Measurements from ENCODE around the gene MAGI2. TPM values are rescaled to one million over a fixed set of nuclear protein-coding genes. Genes with fewer than 3 reads are reported as not detected.
A peak's percentile ranks its signal among the peaks of the same experiment; 100 is the strongest.

Gene MAGI2
- total RNA-seq, 2 experiments from 2014 or later, result 0.17 TPM

- ChIA-PET POLR2A (no interaction called here), CTCF (no interaction called here)
- no peak overlapping the region for H3K4me3 Mint-ChIP-seq
- peaks cover 17% of the 10 kb centered on the region for H3K27me3 Mint-ChIP-seq
- H3K9me3 Mint-ChIP-seq, result no peaks in the 10 kb centered on the region
- no peak for DNase-seq
- intact Hi-C loops (cut with micrococcal nuclease), result no loop called here
- H3K36me3 Mint-ChIP-seq, result no peaks in the 10 kb centered on the region
- H3K4me1 Mint-ChIP-seq (ENCODE audit: low read depth), result no peaks in the 10 kb centered on the region
- H3K27ac Mint-ChIP-seq, result no peak overlapping the region
Measured at GRCh38 chr7:78062214-78062613, 1391.3 kb downstream of the MAGI2 start.

DNA sequence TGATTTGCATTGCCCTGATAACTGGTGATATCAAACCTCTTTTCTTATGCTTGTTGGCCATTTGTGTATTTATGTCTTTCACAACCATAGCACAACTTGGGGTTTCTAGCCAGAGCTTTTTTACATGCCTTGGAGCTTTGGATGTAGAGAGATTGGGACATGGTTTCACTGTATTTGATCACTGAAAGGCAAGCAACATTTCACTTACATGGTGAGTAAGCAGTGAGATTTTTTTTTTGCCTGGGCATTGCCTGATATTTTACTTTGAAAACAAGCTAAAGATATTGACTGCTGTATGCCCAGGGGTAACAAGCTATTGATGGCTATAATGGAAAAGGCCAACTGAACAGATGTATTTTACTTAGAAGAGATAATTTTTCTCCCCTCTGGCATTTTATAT, 1395.9 kb downstream of the MAGI2 start:
- Mint-ChIP-seq H3K27ac (no peak overlapping the region), H3K36me3 (no peaks in the 10 kb centered on the region), H3K4me1 (ENCODE audit: low read depth) (no peaks in the 10 kb centered on the region), H3K27me3 (peaks cover 23% of the 10 kb centered on the region), H3K4me3 (no peak overlapping the region), H3K9me3 (no peaks in the 10 kb centered on the region)
- intact Hi-C loops (cut with micrococcal nuclease), result no loop called here
- no peak for DNase-seq
- ChIA-PET POLR2A (no interaction called here), CTCF (interaction anchor here (0.6 kb wide), 1 partner anchor 503 kb away, joined by 3 read pairs; no protein-coding TSS in a partner anchor)

DNA sequence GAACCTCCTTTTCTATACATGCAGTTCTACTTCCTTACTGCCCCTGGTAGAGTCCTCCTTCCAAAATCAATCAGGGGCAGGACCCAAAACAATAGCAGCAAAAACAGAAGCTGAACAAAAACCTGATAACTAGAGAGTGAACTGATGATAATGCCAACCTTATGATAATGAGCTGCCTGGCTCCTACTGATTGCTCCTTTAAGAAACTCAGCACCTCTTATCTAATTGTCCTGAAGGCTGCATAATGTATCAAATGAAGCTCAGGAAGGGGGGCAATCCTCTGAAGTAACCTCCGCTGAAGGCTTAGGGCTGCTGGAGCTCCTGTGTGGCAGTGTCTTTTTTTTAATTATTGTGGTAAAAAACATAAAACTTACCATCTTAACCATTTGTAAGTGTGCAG, 1397.9 kb downstream of the MAGI2 start:
- peaks cover 22% of the 10 kb centered on the region for H3K27me3 Mint-ChIP-seq
- intact Hi-C loops (cut with micrococcal nuclease), result no loop called here
- H3K4me3 Mint-ChIP-seq, result no peak overlapping the region
- no peak for DNase-seq
- H3K4me1 Mint-ChIP-seq (ENCODE audit: low read depth), result no peaks in the 10 kb centered on the region
- H3K36me3 Mint-ChIP-seq, result no peaks in the 10 kb centered on the region
- CTCF ChIA-PET, result no interaction called here
- no peak overlapping the region for H3K27ac Mint-ChIP-seq
- POLR2A ChIA-PET, result no interaction called here
- no peaks in the 10 kb centered on the region for H3K9me3 Mint-ChIP-seq

DNA sequence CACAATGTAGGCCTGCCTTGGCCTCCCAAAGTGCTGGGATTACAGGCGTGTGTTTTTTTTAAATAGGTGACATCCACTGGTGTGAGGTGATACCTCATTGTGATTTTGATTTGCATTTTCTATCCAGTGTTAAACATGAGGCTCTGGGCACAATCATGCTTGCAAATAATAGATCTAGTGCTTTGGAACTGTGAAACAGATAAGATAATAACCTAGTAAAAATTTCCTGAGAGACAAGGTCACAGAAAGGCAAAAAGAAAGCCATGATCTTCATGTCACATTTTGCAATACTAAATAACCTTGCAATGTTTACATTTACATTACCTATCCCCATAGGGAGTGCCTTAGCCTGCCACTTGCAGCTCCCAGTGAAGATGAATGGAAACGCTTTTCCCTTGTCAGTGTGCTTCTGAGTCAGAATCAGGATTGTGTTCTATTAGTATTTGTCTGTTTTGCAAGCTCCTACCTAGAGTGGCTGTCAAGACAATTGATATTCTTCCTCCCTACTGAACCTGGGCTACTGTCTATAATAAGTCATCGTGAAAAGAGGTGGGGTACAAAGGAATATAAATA, 1398.4 kb downstream of the MAGI2 start:
- ChIA-PET CTCF (no interaction called here), POLR2A (no interaction called here)
- intact Hi-C loops (cut with micrococcal nuclease), result no loop called here
- DNase-seq, result no peak
- Mint-ChIP-seq H3K36me3 (no peaks in the 10 kb centered on the region), H3K27ac (no peak overlapping the region), H3K4me3 (no peak overlapping the region), H3K9me3 (no peaks in the 10 kb centered on the region), H3K4me1 (ENCODE audit: low read depth) (no peaks in the 10 kb centered on the region), H3K27me3 (peaks cover 20% of the 10 kb centered on the region)

DNA sequence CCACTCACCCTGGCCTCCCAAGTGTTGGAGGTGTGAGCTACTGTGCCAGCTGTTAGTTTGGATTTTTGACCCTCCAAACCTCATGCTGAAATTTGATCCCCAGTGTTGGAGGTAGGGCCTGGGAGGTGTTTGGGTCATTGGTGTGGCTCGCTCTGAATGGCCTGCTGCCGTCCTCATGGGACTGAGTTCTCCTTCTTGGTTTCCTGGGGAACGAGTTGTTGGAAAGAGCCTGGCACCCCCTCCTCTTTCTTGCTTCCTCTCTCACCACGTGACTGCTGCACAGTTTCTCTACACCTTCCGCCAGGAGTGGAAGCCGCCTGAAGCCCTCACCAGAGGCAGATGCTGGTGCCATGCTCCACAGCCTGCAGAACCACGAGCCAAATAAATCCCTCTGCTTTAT, 1401.4 kb downstream of the MAGI2 start:
- intact Hi-C loops (cut with micrococcal nuclease), result no loop called here
- DNase-seq, result no peak
- H3K4me1 Mint-ChIP-seq (ENCODE audit: low read depth), result no peaks in the 10 kb centered on the region
- no peaks in the 10 kb centered on the region for H3K36me3 Mint-ChIP-seq
- no peaks in the 10 kb centered on the region for H3K9me3 Mint-ChIP-seq
- no peak overlapping the region for H3K4me3 Mint-ChIP-seq
- CTCF ChIA-PET, result interaction anchor here (1.1 kb wide), 1 partner anchor 12 kb away, joined by 4 read pairs; no protein-coding TSS in a partner anchor
- peaks cover 7% of the 10 kb centered on the region for H3K27me3 Mint-ChIP-seq
- H3K27ac Mint-ChIP-seq, result no peak overlapping the region
- POLR2A ChIA-PET, result no interaction called here

DNA sequence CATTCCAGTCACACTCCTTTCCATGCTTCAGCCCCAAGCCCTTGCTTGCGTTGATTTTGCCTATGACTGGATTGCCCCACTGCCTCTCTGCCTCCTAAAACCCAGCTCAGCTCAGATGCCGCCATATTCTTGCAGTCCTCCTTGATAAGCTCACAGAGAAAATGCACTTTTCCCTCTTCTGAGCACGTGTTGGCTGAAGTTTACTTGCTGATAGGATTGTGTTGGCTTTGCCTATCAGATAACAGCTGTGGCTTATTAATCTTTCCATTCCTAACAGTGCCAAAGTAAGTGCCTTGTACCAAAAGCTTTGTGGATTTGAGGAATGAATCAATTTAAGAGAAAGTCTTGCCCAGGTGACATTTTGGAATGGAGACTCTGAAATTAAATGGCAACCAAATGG, 1405.7 kb downstream of the MAGI2 start:
- intact Hi-C loops (cut with micrococcal nuclease), result no loop called here
- no peaks in the 10 kb centered on the region for H3K36me3 Mint-ChIP-seq
- H3K27me3 Mint-ChIP-seq, result peaks cover 2% of the 10 kb centered on the region
- no peak for DNase-seq
- H3K9me3 Mint-ChIP-seq, result no peaks in the 10 kb centered on the region
- H3K4me1 Mint-ChIP-seq (ENCODE audit: low read depth), result no peaks in the 10 kb centered on the region
- ChIA-PET POLR2A (no interaction called here), CTCF (no interaction called here)
- H3K27ac Mint-ChIP-seq, result no peak overlapping the region
- H3K4me3 Mint-ChIP-seq, result no peak overlapping the region

- intact Hi-C loops (cut with micrococcal nuclease), result no loop called here
- Mint-ChIP-seq H3K9me3 (no peaks in the 10 kb centered on the region), H3K36me3 (no peaks in the 10 kb centered on the region), H3K4me3 (no peak overlapping the region), H3K27me3 (peaks cover 14% of the 10 kb centered on the region), H3K27ac (no peak overlapping the region), H3K4me1 (ENCODE audit: low read depth) (peaks cover 4% of the 10 kb centered on the region)
- POLR2A ChIA-PET, result no interaction called here
- CTCF ChIA-PET, result interaction anchor here (0.7 to 4.5 kb wide), 3 partner anchors 22 to 103 kb away, joined by 3 to 66 read pairs (median 5); no protein-coding TSS in a partner anchor
- DNase-seq, result no peak
Measured at GRCh38 chr7:78043159-78043558, 1410.3 kb downstream of the MAGI2 start.

GRCh38 chr7:78041423-78041822, 1412.0 kb downstream of the MAGI2 start:
- CTCF ChIA-PET, result interaction anchor here (0.8 to 4.5 kb wide), 9 partner anchors 8 to 392 kb away, joined by 3 to 66 read pairs (median 5); no protein-coding TSS in a partner anchor
- POLR2A ChIA-PET, result no interaction called here
- intact Hi-C loops (cut with micrococcal nuclease), result loop anchor here (2.0 kb wide), 2 partner anchors 383 to 391 kb away; no protein-coding TSS in a partner anchor
- peaks cover 4% of the 10 kb centered on the region for H3K4me1 Mint-ChIP-seq (ENCODE audit: low read depth)
- H3K36me3 Mint-ChIP-seq, result no peaks in the 10 kb centered on the region
- no peaks in the 10 kb centered on the region for H3K9me3 Mint-ChIP-seq
- H3K4me3 Mint-ChIP-seq, result no peak overlapping the region
- H3K27ac Mint-ChIP-seq, result no peak overlapping the region
- no peak for DNase-seq
- H3K27me3 Mint-ChIP-seq, result peaks cover 14% of the 10 kb centered on the region

DNA sequence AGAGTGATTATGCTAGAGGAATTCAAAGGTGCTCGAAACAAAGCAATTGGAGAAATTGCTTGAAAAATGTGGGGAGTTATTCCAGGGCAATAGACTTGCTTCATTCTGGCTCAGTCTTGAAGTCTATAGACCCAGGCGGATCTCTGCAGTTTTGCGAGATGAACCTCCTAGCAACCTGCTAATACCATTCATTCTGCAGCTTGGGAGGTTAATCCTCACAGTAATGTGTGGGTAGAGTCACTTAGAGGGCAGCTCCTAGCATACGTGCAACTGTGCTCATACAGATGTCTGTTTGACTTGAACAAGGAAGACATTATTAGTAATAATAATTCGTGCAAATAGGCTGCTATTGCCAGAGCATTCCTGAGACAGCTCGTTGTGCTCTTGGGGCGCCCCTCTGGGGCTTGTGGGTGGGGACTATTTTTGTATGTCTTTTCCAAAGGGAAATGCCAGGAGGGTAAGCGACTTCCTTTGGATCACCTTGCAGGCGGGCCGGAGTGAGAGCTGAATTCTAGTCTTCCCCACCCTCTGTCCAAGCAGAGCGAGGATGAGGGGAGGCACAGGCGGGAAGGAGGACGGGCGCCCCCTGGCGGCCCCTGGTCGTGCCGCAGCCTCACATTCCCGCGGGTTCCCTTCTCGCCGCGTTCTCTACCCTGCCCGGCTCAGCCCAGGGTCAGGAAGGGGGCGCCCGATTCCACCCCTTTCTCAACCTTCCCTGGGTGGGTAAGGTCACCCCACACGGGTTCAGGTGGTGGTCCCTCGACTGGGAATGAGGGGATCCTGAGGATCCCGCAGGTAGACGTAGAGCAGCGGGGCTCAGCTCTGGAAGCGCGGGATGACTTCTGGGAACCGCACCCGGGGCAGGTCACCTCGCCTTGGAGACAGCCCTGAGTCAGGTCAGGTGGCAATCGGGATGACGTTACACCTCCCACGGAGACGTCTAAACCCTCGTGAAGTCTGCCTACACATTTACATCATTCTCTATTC, 1413.4 kb downstream of the MAGI2 start:
- Mint-ChIP-seq H3K27ac (no peak overlapping the region), H3K4me3 (no peak overlapping the region), H3K9me3 (no peaks in the 10 kb centered on the region), H3K4me1 (ENCODE audit: low read depth) (peaks cover 4% of the 10 kb centered on the region), H3K36me3 (no peaks in the 10 kb centered on the region), H3K27me3 (peaks cover 16% of the 10 kb centered on the region)
- POLR2A ChIA-PET, result no interaction called here
- CTCF ChIA-PET, result interaction anchor here (0.7 to 4.5 kb wide), 20 partner anchors 9 to 391 kb away, joined by 3 to 66 read pairs (median 6); no protein-coding TSS in a partner anchor
- peak; percentile 70 for DNase-seq
- intact Hi-C loops (cut with micrococcal nuclease), result loop anchor here (1.0 to 2.0 kb wide), 5 partner anchors 20 to 389 kb away; no protein-coding TSS in a partner anchor

GRCh38 chr7:78038465-78039080, 1414.9 kb downstream of the MAGI2 start:
- Mint-ChIP-seq H3K27me3 (peaks cover 17% of the 10 kb centered on the region), H3K4me1 (ENCODE audit: low read depth) (peaks cover 4% of the 10 kb centered on the region), H3K36me3 (no peaks in the 10 kb centered on the region), H3K4me3 (no peak overlapping the region), H3K9me3 (no peaks in the 10 kb centered on the region), H3K27ac (no peak overlapping the region)
- ChIA-PET POLR2A (no interaction called here), CTCF (interaction anchor here (1.1 to 3.2 kb wide), 3 partner anchors 13 to 21 kb away, joined by 9 to 19 read pairs (median 11); no protein-coding TSS in a partner anchor)
- intact Hi-C loops (cut with micrococcal nuclease), result no loop called here
- no peak for DNase-seq

DNA sequence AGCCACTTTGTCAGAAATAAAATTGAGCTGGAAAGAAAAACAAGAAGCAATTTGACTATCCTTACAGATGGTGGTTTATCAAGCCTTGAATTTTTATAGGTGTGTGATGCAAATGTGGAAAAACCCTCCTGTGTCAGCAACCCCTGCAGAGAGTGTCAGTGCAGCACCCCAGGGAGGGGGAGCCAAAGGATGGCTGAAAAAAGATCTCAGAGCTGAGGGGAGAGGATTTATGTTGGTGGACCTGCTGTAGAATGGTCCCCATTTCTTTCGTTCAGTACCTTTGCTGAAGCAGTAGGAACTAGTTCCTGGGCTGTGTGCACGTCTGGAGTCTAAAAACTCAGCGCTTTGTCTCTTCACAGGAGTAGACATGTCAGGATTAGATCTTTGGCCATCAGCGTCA, 1415.9 kb downstream of the MAGI2 start:
- CTCF ChIA-PET, result interaction anchor here (1.6 to 2.0 kb wide), 2 partner anchors 17 to 386 kb away, joined by 7 to 11 read pairs; no protein-coding TSS in a partner anchor
- POLR2A ChIA-PET, result no interaction called here
- peaks cover 4% of the 10 kb centered on the region for H3K4me1 Mint-ChIP-seq (ENCODE audit: low read depth)
- no peak overlapping the region for H3K27ac Mint-ChIP-seq
- H3K27me3 Mint-ChIP-seq, result peaks cover 24% of the 10 kb centered on the region
- no peaks in the 10 kb centered on the region for H3K36me3 Mint-ChIP-seq
- intact Hi-C loops (cut with micrococcal nuclease), result no loop called here
- H3K4me3 Mint-ChIP-seq, result no peak overlapping the region
- no peak for DNase-seq
- no peaks in the 10 kb centered on the region for H3K9me3 Mint-ChIP-seq

GRCh38 chr7:78033410-78033809, 1420.1 kb downstream of the MAGI2 start:
- no peaks in the 10 kb centered on the region for H3K9me3 Mint-ChIP-seq
- DNase-seq, result no peak
- H3K27me3 Mint-ChIP-seq, result peaks cover 11% of the 10 kb centered on the region
- POLR2A ChIA-PET, result no interaction called here
- H3K36me3 Mint-ChIP-seq, result no peaks in the 10 kb centered on the region
- CTCF ChIA-PET, result interaction anchor here (1.1 kb wide), 2 partner anchors 8 to 13 kb away, joined by 4 to 7 read pairs; no protein-coding TSS in a partner anchor
- no peak overlapping the region for H3K4me3 Mint-ChIP-seq
- H3K27ac Mint-ChIP-seq, result no peak overlapping the region
- intact Hi-C loops (cut with micrococcal nuclease), result no loop called here
- H3K4me1 Mint-ChIP-seq (ENCODE audit: low read depth), result no peaks in the 10 kb centered on the region
